PC-3 (cell line): ENCODE results near the gene TAF3. TPM values are rescaled to one million over a fixed set of nuclear protein-coding genes. Genes with fewer than 3 reads are reported as not detected.

Experiments
- ATAC-seq: fragments of 200-7000 bp; cut with Tn5 transposase; 2 replicates; pipeline ENCODE4 v1.9.1; 2020; ENCODE audit warnings: mild to moderate bottlenecking, moderate library complexity
- BruUV-seq: library from RNA; stranded (reverse); fragments of 400-500 nt; replicated peaks from 2 replicates; lab custom pipeline; 2021; lab: Mats Ljungman, UMichigan
- CTCF ChIA-PET: fragments of 300-600 bp; sonication (Branson Sonifier 250); formaldehyde crosslinking; loops from one replicate; lab custom pipeline; 2022; ENCODE audit warnings: antibody characterized with exemption; lab: Charles Lee
- POLR2A ChIA-PET: fragments of 300-600 bp; sonication (Branson Sonifier 250); formaldehyde crosslinking; loops from one replicate; lab custom pipeline; 2022; ENCODE audit warnings: antibody characterized with exemption; ENCODE audit not compliant: unreplicated experiment; lab: Charles Lee
- DNase-seq: peaks from one replicate; pipeline ENCODE4 v3.0.0-alpha.2; 2015
- H2AFZ ChIP-seq: fragments of 300-600 bp; sonication (generic); 2 replicates; pipeline ENCODE4 v1.6.0; 2016; ENCODE audit warnings: antibody characterized with exemption, low read length
- H3F3A ChIP-seq: fragments of 300-600 bp; sonication (generic); one replicate; pipeline ENCODE4 v1.6.0; 2017; ENCODE audit warnings: antibody characterized with exemption, low read length, control low read depth, mild to moderate bottlenecking; ENCODE audit not compliant: unreplicated experiment
- H3K27ac ChIP-seq: fragments of 300-600 bp; sonication (generic); 2 replicates; pipeline ENCODE4 v1.5.1; 2016; ENCODE audit warnings: mild to moderate bottlenecking, low read length
- H3K27me3 ChIP-seq: fragments of 300-600 bp; sonication (generic); 2 replicates; pipeline ENCODE4 v1.6.1; 2016; ENCODE audit warnings: low read length, mixed read lengths
- H3K36me3 ChIP-seq: fragments of 300-600 bp; sonication (generic); 2 replicates; pipeline ENCODE4 v1.6.1; 2016; ENCODE audit warnings: low read depth, mixed run types, low read length, mixed read lengths
- H3K4me1 ChIP-seq: fragments of 300-600 bp; sonication (generic); 2 replicates; pipeline ENCODE4 v1.5.1; 2016; ENCODE audit warnings: low read length; ENCODE audit not compliant: insufficient read depth
- H3K4me2 ChIP-seq: fragments of 300-600 bp; sonication (generic); 2 replicates; pipeline ENCODE4 v1.6.0; 2016; ENCODE audit warnings: low read length
- H3K4me3 ChIP-seq: fragments of 300-600 bp; sonication (generic); 2 replicates; pipeline ENCODE4 v1.5.1; 2016; ENCODE audit warnings: mild to moderate bottlenecking, low read length, mixed read lengths
- H3K79me2 ChIP-seq: fragments of 300-600 bp; sonication (generic); 2 replicates; pipeline ENCODE4 v1.6.1; 2017; ENCODE audit warnings: low read length, mixed read lengths
- H3K9ac ChIP-seq: fragments of 300-600 bp; sonication (generic); 2 replicates; pipeline ENCODE4 v1.6.0; 2016; ENCODE audit warnings: mild to moderate bottlenecking, low read length
- H3K9me2 ChIP-seq: fragments of 300-600 bp; sonication (generic); replicated peaks from 2 replicates; pipeline ENCODE4 v1.6.1; 2016; ENCODE audit warnings: mixed run types, low read length, mixed read lengths
- H3K9me3 ChIP-seq: fragments of 300-600 bp; sonication (generic); 2 replicates; pipeline ENCODE4 v1.6.1; 2016; ENCODE audit warnings: low read length, mixed read lengths
- H4K20me1 ChIP-seq: fragments of 300-600 bp; sonication (generic); 2 replicates; pipeline ENCODE4 v1.6.1; 2016; ENCODE audit warnings: low read length, mixed read lengths
- EZH2 ChIP-seq: fragments of 300-600 bp; sonication (generic); IDR thresholded peaks from one replicate; pipeline ENCODE4 v1.6.1; 2017; ENCODE audit warnings: antibody characterized with exemption, mild to moderate bottlenecking, low read length; ENCODE audit not compliant: unreplicated experiment
- EZH2phosphoT487 ChIP-seq: fragments of 300-600 bp; sonication (generic); IDR thresholded peaks from 2 replicates; pipeline ENCODE4 v1.6.1; 2018; ENCODE audit warnings: mild to moderate bottlenecking, antibody characterized with exemption, low read length, borderline replicate concordance
- intact Hi-C: fragments of 100-400 bp; cut with micrococcal nuclease; formaldehyde crosslinking; loops from 2 replicates; pipeline ENCODE4 v1.9.0; 2023
- total RNA-seq: library from RNA; depleted of rRNA; stranded (reverse); fragments of >200 nt; gene quantifications from 2 replicates; pipeline ENCODE4 v1.2.3, GENCODE V29; 2014
- TF ChIP-seq, protein P1 (sequence below): fragments of 300-600 bp; sonication (generic); conservative IDR thresholded peaks from 2 replicates; pipeline ENCODE4 v1.5.1; 2017; ENCODE audit warnings: antibody characterized with exemption, low read depth, mild to moderate bottlenecking, low read length

Gene TAF3
- total RNA-seq, 1 experiment from 2014 or later, result 2.0 TPM

DNA sequence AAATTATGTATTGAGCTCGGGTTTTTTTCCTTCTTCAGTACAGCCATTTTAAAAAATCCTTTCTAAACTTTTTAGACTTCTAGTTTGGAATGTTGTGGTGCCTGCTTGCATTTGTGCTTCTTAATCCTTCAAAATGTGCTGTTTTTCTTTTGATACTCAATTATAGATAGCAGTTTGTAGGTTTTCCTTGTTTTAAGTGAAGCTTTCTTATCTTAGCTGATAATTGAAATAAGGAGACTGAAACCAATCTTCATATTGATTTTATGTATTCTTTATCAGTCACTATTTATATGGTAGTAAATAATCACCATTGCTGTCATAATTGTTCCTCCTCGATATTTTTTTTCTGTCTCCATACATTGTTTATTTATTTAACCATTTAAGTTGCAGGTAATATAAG lies 56.6 kb downstream of the TAF3 start:
- ATAC-seq (no peak), DNase-seq (no peak)
- Histone ChIP-seq H3K4me2 (no peak overlapping the region), H2AFZ (no peak overlapping the region), H3K36me3 (no peaks in the 10 kb centered on the region), H4K20me1 (no peaks in the 10 kb centered on the region), H3K9me2 (no peaks in the 10 kb centered on the region), H3K79me2 (no peaks in the 10 kb centered on the region), H3K4me1 (peaks cover 7% of the 10 kb centered on the region; the same call in 1 of the 2 replicates), H3K27me3 (no peaks in the 10 kb centered on the region), H3K4me3 (no peak overlapping the region), H3K9ac (no peak overlapping the region), H3K9me3 (no peaks in the 10 kb centered on the region), H3F3A (no peaks in the 10 kb centered on the region), H3K27ac (no peak overlapping the region)
- TF ChIP-seq EZH2, result no peak
- TF ChIP-seq, protein P1, sequence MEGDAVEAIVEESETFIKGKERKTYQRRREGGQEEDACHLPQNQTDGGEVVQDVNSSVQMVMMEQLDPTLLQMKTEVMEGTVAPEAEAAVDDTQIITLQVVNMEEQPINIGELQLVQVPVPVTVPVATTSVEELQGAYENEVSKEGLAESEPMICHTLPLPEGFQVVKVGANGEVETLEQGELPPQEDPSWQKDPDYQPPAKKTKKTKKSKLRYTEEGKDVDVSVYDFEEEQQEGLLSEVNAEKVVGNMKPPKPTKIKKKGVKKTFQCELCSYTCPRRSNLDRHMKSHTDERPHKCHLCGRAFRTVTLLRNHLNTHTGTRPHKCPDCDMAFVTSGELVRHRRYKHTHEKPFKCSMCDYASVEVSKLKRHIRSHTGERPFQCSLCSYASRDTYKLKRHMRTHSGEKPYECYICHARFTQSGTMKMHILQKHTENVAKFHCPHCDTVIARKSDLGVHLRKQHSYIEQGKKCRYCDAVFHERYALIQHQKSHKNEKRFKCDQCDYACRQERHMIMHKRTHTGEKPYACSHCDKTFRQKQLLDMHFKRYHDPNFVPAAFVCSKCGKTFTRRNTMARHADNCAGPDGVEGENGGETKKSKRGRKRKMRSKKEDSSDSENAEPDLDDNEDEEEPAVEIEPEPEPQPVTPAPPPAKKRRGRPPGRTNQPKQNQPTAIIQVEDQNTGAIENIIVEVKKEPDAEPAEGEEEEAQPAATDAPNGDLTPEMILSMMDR, result no peak
- no peak for TF ChIP-seq EZH2phosphoT487
- CTCF ChIA-PET, result no interaction called here
- intact Hi-C loops, result loop anchor here (5.0 to 10.0 kb wide), 5 partner anchors 152 to 1427 kb away; partner anchors contain the start of gene GATA3
- no TSS peak for BruUV-seq
- POLR2A ChIA-PET, result no interaction called here

DNA sequence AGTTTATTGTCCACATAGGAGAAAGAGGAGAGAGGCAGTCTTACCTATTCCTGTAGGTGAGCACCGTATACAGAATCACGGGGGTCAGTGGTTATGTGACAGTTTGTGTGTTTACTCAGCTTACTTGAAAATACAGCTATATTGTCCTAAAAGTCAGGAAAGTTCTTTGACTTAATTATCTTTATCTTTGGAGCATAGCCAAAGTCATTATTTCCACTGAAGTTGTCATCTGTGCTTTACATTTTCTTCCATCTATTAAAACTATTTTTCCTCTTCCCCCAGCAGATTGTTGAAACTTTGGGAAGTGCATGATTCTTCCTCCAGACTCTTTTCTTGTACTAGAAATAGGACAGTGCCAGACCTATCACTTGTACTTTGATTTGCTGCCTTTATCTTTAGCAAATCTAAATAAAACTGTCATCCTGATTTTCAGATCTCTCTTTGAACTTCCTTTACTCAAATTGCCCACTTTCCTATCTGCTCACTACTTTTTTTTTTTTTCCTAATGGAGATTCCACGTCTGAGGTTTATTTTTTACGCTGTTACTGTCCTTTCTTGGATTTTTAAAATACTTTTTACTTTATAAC lies 58.3 kb downstream of the TAF3 start:
- intact Hi-C loops, result loop anchor here (5.0 to 10.0 kb wide), 2 partner anchors 166 to 278 kb away; no protein-coding TSS in a partner anchor
- Histone ChIP-seq H3K4me2 (no peak overlapping the region), H3K4me3 (no peak overlapping the region), H3K27me3 (no peaks in the 10 kb centered on the region), H3K27ac (no peak overlapping the region), H3K9me2 (no peaks in the 10 kb centered on the region), H3F3A (no peaks in the 10 kb centered on the region), H3K4me1 (peaks cover 7% of the 10 kb centered on the region; the same call in 1 of the 2 replicates), H3K79me2 (no peaks in the 10 kb centered on the region), H4K20me1 (no peaks in the 10 kb centered on the region), H3K9me3 (no peaks in the 10 kb centered on the region), H2AFZ (no peak overlapping the region), H3K9ac (no peak overlapping the region), H3K36me3 (no peaks in the 10 kb centered on the region)
- TF ChIP-seq, protein P1, result no peak
- TF ChIP-seq EZH2 (no peak), EZH2phosphoT487 (no peak)
- no TSS peak for BruUV-seq
- ATAC-seq, result no peak
- no peak for DNase-seq
- CTCF ChIA-PET, result no interaction called here
- POLR2A ChIA-PET, result no interaction called here

DNA sequence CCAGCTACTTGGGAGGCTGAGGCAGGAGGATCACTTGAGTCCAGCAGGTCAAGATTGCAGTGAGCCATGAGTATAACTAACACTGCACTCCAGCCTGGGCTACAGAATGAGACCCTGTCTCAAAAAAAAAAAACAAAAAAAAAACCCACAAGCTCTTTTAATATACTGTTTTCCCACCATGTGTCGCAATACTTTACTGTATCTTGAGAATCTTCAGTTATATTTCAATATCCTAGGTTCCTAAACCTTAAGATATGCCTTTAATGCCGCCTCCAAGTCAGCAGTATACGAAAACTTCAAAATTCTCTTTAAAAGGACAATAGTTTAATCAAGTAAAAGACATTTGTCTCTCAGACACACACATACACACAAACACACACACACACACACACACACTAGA lies 62.8 kb downstream of the TAF3 start:
- no peak for DNase-seq

More for the DNA sequence above, 62.8 kb downstream of the TAF3 start:
- H3K9ac ChIP-seq, result no peak overlapping the region
- H3K4me3 ChIP-seq, result no peak overlapping the region
- intact Hi-C loops, result loop anchor here (10.0 kb wide), 1 partner anchor 64 kb away; no protein-coding TSS in a partner anchor
- CTCF ChIA-PET, result no interaction called here
- no peaks in the 10 kb centered on the region for H3F3A ChIP-seq
- POLR2A ChIA-PET, result interaction anchor here (0.7 kb wide), 1 partner anchor 175 kb away, joined by 5 read pairs; no protein-coding TSS in a partner anchor
- no peaks in the 10 kb centered on the region for H3K9me2 ChIP-seq
- H2AFZ ChIP-seq, result no peak overlapping the region
- H4K20me1 ChIP-seq, result no peaks in the 10 kb centered on the region
- H3K4me1 ChIP-seq, result no peaks in the 10 kb centered on the region
- no peak overlapping the region for H3K4me2 ChIP-seq
- no peaks in the 10 kb centered on the region for H3K36me3 ChIP-seq
- BruUV-seq, result no TSS peak
- H3K79me2 ChIP-seq, result no peaks in the 10 kb centered on the region
- no peak for ATAC-seq
- no peak overlapping the region for H3K27ac ChIP-seq
- no peaks in the 10 kb centered on the region for H3K27me3 ChIP-seq
- TF ChIP-seq EZH2 (no peak), EZH2phosphoT487 (no peak)
- TF ChIP-seq, protein P1, result no peak
- no peaks in the 10 kb centered on the region for H3K9me3 ChIP-seq
